Fibroblast of skin of right biceps (primary cell): ENCODE measurements around the gene NADK.
A peak's percentile ranks its signal among the peaks of the same experiment; 100 is the strongest.
"Not testable (repeated sequence)": the region's sequence is repeated elsewhere in the genome, so short reads cannot be mapped to it uniquely, and the experiment has no call there.

Experiments
- DNase-seq: peaks from one replicate; pipeline ENCODE4 v3.0.0-alpha.2; 2013

Gene NADK

DNA sequence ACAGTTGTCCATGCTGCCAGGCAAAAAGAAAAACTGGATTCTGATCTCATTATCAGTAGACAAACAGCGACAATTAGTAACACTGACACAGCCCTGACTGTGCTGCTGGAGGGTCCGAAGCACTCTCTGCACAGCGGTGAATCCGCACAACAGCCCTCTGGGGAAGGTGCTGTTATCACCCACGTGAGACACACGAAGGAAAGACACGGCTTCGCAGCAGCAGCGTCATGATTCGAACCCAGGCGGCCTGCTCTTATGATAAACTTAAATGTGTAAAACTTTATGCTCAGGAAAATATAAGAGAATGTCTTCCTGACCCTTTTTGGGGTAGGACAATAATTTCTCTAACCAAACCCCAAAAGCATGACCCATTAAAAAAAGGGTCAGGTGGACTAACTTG lies 35.7 kb downstream of the NADK start:
- DNase-seq, result not testable (repeated sequence)

DNA sequence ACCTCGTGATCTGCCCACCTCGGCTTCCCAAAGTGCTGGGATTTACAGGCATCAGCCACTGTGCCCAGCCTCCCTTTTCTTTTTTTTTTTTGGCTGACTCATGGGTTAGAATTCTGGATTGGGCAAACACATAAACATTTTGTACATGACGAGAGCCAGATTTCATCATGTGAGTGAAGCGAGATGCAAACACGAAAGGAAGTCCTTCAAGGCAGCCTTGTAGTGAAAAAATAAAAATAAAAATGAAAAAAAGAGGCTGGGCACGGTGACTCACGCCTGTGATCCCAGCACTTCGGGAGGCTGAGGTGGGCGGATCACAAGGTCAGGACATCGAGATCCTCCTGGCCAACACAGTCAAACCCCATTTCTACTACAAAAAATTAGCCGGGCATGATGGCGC lies 37.3 kb downstream of the NADK start:
- DNase-seq, result peak; percentile 84

GRCh38 chr1:1738799-1739337 lies 39.4 kb downstream of the NADK start:
- DNase-seq, result not testable (repeated sequence)

DNA sequence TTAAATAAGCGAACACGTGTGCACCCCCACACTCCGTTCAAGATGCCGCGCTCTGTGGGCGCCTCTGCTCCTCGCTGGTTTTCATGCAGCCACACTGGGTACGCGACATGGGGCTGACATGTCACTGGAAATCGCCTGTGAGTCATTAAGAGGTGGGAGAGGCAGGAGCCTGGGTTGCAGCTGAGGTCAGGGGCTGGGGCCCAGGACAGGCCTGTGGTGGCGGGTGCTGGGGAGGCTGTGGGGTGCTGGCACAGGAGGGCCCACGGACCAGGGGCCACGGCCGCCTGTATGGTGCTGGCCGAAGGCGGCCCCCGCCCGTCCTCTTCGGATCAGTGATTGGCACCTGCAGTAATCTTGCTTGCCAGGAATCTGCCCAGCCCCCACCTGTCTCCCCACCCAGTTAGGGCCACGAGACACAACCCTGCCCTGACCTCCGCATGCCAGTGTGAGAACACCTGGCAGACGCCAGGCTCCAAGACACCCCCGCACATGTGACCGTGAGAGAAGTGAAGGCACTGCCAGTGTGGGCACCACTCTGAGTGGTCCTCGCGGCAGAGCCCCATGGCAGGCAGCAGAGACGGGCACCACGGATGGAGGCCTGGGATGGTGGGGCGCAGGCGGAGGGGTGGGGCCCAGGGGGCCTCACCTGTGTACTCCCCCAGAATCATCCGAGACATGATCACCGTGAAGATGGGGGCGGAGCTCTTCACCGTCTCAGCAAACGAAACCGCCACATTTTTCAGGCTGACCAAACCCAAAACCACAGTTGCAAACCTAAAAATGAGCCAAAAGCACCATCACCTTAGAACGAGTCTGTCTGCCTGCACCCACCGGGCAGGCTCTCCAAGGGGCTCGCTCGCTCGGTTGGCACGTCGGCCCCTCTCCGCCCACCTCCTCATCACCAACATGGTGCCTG lies 40.3 kb downstream of the NADK start:
- DNase-seq, result not testable (repeated sequence)

DNA sequence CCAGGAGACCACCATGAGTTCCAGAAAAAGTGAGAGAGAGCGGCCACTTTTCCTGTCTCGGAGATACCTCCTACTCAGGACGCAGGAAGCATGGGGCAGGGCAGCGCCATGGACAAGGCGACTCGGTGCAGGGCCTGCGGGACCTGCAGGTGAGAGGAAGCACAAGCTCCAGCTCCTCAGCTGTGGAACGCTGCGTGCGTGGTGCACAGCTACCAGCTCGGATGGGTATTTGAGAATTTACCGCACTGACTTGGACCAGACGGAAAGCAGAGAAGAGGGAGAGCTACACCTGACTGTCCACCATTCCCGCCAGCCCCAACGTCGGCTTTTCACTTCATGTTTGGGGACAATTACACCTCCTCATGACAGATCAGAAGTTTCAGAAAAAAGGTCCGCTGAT lies 45.9 kb downstream of the NADK start:
- DNase-seq, result no peak

DNA sequence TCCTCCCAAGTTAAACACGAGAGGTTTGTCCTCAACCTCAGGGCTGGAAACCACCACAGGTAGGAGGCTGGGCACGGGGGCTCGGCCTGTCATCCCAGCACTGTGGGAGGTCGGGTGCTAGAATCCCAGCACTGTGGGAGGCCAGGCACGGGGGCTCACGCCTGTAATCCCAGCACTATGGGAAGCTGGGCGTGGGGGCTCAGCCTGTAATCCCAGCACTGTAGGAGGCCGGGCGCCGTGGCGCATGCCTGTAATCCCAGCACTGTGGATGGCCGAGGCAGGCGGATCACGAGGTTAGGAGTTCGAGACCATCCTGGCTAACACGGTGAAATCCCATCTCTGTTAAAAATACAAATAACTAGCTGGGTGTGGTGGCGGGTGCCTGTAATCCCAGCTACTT lies 47.4 kb downstream of the NADK start:
- no peak for DNase-seq

DNA sequence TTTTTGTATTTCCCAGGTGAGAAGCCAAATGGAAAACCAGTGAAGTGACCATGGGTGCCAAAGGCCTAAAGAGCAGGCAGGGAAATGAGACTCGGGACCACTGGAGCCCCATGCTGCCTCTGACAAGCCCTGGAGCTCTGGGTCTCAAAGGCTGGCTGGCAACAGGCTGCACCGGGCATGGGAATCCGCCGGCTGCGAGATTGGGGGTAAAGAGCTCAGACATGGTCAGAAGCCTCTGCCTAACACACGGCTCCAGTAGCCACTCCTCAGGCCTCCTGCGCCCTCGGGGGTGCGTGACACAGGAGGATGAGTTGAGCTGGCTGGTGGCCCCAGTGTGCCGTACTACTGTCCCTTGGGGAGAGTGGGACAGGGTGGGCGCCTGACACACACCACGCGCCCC lies 48.0 kb downstream of the NADK start:
- not testable (repeated sequence) for DNase-seq

GRCh38 chr1:1729116-1729816 lies 49.0 kb downstream of the NADK start:
- DNase-seq, result not testable (repeated sequence)

DNA sequence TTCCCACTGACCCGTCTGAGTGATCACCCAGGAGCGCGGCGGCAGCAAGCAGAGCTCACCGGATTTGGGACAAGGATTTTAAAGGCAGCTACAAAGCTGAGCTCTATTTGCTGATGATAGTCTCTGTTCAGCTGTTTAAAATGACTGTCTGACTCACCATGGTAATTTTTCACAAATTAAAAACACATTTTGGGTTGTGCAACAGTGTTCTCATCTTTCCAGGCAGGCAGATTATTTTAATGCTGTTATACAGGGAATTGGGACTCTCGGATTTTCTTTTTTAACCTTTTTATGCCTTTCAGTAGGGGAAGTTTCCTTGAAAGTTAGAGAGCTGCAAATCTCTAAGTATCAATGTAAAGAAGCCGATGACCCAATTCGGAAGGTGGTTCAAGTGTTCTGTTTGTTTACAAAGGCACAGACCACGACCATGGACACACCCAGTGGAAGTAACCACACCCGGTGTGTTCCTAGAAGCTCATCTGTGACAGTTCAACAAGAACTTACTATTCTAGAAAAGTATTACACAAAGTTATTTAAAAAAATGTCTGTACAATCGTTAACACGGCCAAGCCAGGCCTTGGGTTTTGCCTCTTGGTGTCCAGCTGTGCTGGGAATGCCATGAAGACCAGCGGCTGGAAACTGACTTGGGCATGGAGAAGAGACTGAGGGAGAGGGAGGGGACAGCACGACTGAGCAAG lies 49.8 kb downstream of the NADK start:
- peak; percentile 81 for DNase-seq

GRCh38 chr1:1727131-1727651 lies 51.1 kb downstream of the NADK start:
- DNase-seq, result not testable (repeated sequence)

GRCh38 chr1:1726088-1726487 lies 52.2 kb downstream of the NADK start:
- DNase-seq, result not testable (repeated sequence)

DNA sequence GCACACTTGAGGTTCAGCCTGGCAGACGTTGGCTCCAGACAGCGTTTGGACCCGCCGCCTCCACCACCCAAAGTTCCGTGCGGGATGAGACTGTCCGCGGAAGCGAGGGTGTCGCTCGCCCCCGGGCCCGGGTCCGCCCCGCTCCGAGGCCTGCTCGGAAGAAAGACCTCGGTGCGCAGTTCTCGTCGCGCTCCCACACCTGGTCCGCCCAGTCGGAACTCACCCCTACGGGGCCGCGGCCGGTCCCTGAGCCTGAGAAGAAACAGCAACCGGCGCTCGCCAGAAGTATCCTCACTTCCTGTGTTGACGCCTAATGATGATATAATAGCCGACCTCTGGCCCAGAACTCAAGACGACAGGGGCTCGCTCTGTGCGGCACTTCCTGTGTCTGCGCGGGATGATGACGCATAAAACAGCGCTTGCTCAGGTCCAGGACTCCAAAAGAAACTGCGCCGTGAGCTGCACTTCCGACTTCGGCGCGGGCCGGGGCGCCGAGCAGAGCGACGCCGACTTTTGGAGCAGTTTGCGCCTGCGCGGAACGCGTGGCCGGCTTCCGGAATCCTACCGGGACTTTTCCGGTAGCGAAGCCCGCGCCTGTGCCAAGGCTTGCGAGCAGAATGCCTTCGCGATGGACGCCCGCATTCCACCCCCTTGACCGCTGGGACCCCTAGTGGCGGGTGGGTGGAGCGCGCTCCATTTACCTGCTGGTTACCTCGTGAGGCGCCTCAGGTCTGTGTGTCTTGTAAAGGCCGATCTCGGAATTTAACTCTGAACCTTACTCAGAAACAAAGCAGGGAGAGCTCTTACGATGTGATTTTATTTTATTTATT lies 54.0 kb downstream of the NADK start, which contains the start of gene CDK11A:
Gene CDK11A (minus strand): TSS at position 323 of the 830 bp plus-strand sequence. CDS start 1,539 bp downstream, outside the sequence.
- peak; percentile 100 for DNase-seq

GRCh38 chr1:1721201-1721600 lies 57.1 kb downstream of the NADK start:
- no peak for DNase-seq

DNA sequence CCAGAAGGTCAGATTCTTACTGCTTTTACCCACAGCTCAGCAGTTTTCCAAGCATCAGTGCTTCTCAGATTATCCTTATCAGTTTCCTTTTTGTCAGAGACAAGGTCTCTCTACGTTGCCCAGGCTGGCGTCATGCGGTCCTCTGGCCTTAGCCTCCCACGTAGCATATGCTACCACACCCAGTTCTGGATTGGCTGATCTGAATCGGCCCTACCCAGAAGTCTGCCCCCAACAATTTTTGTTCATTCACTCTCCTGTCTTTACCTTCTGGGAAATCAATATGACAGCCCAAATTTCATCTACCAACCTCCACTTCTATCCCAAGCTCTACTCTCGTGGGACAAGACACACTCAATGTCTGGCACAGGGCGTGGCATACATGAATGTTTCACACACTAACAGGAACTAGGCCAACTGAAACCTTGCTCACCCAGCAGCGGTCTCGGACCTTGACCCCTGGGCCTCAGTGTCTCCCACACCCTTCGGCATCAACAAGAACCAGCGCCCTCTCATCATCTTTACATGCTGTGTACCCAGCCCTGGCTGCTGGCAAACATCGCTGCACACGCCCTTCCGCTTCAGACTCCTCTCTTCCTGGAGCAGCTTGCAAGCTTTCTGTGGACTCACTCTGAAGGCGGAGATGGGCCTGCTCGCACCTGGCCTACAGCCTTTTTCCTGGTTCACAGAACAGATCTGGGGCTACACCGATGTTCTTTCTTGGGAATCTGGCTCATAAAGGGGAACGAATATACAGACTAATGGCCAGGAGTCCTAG lies 63.0 kb downstream of the NADK start:
- not testable (repeated sequence) for DNase-seq

- DNase-seq, result not testable (repeated sequence)
Observed at GRCh38 chr1:1707897-1708296, 70.4 kb downstream of the NADK start.

DNA sequence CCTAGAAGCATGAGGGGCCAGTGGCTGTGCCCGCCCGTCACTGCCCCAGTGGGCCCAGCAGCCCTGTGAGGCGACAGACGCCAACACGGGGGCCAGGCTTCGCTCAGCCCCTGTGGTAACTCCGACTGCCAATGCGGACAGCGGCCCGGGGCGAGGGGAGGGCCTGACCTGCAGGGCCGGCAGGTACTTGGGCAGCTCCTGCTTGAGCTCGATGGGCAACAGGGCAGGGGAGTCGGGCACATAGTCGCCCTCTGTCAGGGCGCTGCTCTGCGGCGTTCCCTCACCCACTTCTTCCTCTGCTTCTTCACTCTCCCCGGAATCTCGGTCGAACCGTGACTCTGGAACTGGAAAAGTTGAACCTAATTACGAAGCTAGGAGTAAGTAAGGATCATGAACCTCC lies 71.0 kb downstream of the NADK start:
- not testable (repeated sequence) for DNase-seq

DNA sequence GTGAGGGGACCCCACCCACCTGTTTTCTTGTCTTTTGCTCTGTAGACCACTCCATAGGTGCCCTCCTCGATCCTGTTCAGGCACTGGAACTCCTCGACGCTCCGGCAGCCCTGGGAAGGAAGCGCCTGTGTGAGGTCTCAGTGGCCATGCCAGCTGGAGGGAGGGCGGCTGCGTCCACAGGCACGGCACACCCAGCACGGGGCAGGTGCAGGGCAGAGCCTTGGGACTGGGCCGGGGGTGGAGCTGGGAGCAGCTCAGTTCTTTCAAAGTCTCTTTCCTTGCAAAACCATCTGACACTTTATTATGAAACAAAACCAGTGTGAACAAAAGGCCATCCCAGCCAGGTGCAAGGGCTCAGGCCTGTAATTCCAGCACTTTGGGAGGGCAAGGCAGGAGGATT lies 72.6 kb downstream of the NADK start:
- DNase-seq, result not testable (repeated sequence)

DNA sequence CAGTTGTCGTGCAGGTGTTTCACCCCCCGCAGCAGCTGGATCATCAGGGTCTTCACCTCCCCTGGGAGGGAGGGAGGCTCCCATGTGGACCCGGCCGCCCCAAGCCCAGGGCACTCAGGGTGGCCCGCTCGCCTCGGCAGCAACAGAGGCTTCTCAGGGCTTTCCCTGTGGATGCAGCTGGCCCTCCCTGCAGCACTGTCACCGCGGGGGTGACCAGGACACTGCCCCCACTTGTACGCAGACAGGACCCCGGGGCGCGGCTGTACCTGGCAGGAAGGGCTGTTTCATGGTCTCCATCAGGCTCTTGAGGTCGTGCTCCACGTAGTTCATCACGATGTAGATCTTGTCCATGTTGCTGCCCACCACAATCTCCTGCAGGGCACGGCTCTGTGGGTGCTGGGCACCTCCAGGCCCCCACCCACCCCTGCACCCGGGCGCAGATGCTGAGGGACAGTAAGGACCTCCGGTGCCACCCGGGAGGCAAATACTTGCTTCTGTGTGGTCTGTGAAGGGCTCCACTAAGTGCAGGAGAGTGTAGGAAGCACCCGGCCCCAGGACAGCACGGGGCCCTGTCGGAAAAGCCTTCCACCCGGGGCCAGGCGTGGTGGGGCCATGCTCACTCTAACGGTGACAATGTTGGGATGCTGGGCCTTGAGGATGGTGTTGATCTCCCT lies 73.8 kb downstream of the NADK start:
- DNase-seq, result not testable (repeated sequence)

DNA sequence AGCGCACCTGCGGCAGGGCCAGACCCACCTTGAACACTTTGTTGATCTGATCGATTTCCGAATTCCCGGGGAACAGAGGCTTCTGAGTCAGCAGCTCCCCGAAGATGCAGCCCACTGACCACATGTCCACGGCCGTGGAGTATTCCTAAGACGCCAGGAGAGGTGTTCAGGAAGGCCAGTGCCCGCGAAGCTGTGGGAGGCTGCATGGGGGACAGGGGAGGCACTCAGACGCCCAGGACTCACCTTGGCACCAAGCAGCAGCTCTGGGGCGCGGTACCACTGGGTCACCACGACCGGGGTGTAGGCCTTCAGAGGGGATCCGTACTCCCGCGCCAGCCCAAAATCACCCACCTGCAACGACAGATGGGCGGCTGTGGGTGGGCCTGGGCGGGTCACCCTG lies 74.5 kb downstream of the NADK start:
- no peak for DNase-seq

DNA sequence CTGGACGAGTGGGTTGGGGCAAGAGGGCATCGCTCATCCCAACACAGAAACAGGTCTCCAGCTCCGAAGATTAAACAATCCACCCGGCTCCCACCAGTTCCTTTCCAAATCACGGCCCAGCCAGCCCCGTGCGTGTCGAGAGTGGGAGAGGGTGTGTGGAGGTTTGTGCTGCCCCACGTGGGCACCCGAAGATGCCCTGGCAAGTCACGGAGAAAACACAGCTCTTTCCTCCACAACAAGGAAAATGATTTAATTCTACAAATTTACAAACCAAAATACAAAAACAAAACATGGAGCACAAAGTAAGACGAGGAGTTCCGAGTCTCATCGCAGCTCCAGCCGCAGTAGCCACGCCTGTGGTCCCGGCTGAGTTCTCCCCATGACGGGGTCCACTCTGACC lies 75.8 kb downstream of the NADK start:
- not testable (repeated sequence) for DNase-seq
